IPS-11a (cell line): ENCODE data around the gene APEH.

ENCODE experiments used
- H3K4me3 ChIP-seq: one replicate; pipeline ENCODE4 v1.5.1; 2013; ENCODE audit warnings: low read depth, low read length, control low read depth

Gene APEH

DNA sequence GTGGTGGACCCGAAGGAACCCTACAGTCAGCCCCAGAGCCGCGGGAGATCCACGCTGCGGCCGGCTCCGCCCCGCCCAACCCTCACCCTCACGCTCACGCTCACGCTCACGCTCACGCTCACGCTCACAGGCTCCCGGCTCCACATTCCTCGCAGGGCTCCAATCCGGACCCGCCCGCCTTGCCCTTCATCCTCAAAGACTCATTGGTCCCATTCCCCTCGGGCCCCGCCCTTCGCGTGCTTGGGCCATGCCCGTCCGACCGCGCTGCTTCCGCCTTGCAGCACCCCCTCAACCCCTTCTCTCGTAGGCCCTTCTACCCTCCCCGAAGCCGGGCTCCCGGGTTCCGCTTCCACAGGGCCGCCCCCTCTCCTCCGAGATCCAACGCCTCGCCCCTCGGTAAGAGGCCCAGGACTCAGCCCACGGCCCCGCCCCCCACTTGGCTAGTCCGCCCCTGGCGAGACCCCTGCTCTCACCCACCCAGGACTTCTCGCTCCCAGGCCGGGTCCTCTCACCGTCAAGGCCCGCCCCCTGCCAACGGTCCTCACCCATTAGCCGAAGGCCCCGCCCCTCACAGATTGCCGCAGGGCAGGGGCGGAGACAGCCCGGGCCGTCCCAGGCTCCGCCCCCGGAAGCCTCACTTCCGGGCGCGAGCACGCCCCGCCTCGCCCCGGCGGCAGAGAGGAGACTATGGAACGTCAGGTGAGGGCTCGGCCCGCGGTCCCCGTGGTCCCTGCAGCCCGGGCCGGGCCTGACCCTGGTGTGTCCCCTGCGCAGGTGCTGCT is at the start of gene APEH:
TSS of gene APEH (plus strand) at position 637 of the 782 bp plus-strand sequence. CDS start at position 688, 51 bp downstream.
- peak within 1 kb of the TSS; percentile 91 for H3K4me3 ChIP-seq

DNA sequence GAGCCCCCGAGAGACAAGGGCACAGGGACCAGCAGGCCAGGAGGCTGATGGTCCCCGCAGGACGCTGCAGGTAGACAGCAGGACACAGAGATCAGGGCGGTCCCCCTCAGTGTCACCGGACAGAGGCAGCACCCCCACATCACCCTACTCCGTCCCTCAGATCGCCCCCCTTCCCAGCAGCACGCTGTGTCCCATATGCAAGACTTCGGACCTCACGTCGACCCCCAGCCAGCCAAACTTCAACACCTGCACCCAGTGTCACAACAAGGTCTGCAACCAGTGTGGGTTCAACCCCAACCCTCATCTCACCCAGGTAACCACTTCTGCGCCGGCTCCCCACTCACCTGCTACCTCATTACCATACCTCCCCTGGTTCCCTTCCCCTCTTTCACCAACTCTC is 49.1 kb upstream of the APEH start:
- no peak overlapping the region for H3K4me3 ChIP-seq

DNA sequence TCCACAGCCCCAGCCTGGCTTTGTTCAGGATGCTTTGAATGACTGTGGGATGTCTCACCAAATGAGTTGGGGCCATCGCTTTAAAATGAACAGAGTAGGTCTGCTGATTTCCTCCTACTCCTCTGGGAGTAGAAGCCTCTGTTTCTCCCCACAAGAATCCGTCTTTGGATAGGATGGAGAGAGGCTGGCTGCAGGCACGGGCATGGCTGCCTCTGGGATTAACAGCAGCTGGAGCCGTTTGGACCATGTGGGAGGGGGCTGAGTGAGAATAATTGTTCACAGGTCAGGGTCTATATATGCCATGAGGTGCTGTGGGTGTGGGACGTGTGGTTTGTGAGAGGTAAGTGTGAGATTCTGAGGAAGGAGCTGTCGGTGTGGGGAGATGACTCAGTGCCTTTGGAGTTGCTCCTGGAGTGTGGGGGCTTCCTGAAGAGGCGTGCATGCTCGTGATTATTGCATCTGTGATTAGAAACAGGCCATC is 48.0 kb upstream of the APEH start:
- no peak overlapping the region for H3K4me3 ChIP-seq

DNA sequence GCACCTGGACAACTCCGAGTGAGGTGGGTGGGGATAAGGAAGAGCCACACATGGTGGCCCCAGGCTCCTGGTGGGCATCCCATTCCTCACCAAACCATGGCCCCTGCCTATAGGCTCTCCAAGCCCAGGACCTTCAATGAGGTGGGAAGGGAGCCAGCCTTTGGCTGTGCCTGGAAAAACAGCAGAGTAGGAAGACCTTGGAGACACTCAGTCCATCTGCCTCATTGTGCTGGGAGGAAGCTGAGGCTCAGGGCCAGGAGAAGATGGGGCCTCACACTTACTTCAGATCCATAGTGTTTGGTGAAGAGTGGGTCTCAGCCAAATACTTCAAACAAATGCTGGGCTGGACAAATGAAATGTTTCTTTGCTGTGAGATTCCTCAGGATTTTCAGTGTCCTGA is 47.4 kb upstream of the APEH start:
- H3K4me3 ChIP-seq: no peak overlapping the region

DNA sequence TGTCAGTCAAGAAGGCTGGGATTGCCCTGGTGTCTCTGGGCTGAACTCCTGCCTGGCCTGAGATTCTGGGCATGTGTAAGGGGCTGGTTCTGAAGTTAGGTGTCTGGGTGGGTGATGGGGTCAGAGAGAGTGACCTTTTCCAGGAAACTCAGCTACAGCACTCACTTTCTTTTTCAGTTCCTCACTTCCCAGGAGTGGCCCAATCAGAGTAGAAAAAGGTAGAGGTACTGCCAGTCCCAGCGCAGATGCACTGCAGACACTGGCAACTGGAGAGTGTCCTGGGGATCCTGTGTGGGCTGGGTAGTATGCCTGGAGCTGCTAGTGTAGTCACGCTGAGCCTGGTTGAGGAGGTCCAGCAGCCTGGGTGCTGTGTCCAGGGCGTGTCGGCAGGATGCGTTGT is 46.5 kb upstream of the APEH start:
- H3K4me3 ChIP-seq: no peak overlapping the region

DNA sequence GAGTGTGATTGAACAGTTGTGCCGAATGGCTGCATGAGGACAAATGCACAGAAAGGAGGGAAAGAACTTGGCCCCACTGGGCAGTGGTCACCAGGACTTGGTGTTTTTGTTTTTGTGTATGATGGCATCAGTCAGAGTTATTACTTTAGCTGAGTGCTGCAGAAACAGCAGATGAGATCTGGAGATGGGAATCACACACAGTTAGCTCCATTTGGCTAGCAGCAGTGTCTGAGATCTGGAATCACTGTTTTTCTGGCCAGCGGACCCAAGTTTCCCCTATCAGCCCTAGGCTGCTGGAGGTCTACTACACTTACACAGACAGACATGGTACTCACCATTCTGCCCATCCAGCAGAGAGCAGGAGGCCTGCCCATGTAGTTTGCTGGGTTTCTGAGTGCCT is 45.9 kb upstream of the APEH start:
- H3K4me3 ChIP-seq: no peak overlapping the region

DNA sequence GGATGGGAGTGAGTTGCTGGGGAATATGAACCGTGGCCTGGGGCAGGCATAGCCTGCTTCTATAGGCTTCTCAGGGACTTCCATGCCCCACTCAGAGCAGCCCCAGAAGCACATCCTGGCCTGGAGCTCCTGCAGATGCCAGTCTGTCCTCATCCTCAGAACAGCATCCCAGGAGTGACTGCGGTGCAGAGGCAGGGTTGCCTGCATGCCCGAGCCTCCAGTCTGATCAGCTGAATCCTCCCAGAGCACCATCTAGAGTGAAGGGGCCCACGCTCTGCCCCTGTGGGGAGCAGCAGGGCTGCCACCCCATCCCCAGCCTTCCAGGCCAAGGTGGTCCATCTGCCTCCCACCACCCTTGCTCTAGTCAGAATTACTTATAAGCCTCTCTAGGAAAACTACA is 44.7 kb upstream of the APEH start:
- no peak overlapping the region for H3K4me3 ChIP-seq

DNA sequence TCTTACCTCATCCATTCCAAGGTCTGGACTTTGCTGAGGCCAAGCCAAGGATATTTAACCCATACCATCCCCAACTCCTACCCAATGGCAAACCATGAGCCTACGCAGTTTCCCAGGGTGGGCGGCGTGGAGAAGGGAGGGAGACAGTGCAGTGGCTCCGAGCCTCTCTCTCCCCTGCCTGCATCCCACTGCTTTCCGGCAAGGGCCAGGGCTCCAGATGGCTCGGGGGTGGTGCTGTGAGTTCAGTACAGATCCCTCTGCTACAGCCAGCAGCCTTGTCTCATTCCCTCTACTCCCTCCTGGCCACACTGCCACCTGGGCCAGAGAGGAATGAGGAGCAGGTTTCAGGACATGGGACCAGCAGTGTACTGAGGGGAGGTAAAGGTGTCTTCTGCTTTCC is 44.3 kb upstream of the APEH start:
- no peak overlapping the region for H3K4me3 ChIP-seq

DNA sequence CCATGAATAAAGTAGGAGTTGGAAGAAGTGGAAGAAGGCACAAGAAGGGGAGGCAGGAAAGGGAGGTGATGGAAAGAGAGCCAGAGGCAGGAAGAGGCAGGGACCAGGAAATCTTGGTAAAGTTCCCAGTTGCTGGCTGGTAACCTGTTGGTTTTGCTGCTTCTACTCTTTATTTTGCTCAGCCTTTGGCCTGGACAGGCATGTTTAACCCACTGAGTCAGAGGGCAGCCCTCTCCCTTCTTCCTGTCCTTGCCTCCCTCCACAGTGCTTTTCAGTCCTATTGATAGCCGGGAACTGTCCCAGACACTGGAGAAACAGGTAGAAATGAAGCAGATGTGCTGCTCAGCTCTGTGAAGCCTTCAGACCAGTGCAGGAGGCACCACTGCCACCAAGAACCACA is 43.4 kb upstream of the APEH start:
- H3K4me3 ChIP-seq: no peak overlapping the region

DNA sequence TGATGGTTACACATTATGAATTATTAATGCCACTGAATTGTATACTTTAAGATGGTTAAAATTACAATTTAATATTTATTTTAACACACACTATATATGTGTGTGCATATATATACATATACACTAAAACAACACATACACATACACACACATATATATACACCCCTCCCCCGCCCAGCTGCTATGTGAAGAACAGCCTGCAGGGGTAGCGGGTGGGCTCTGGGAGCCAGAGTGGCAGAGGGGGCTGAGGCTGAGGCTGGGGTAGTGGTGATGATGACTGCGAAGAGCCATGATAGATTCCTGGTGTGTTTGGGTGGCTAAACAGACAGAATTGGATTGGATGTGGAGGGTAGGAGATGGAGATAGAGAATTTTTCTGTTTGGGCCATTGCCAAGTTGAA is 39.4 kb upstream of the APEH start:
- H3K4me3 ChIP-seq: no peak overlapping the region

DNA sequence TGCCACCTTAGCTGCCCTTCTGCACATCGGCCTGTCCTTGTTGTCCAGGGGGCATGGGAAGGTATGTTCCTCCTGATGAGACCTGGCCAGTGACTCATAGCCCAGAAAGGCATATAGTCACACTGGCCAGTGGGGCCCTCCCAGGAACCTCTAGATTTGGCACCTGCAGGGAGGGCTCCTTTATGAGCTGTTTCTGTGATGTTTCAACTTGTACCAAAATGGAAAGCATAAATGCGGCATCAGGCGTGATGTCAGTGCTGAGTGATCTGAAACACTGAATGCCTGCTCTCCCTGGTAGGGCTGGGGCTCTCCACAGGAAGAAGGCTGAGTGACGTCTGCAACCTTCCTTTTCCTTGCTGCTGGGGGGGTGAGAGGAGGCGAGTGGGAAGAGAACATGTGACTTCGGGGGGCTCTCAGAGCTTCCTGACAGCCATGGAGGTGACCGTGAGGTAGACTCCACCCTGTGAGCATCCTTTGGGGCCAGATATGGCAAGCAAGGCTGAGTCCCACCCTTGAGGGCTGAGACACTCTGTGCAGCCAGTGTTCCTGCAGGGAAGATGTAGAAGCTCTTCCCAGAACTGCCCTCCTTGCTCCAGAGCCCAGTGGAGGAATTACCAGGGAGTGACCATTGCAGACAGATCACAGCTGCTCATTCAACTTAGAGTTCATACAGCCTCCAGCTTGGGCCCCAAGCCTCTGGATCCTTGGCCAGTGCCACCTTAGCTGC is 37.1 kb upstream of the APEH start:
- no peak overlapping the region for H3K4me3 ChIP-seq

DNA sequence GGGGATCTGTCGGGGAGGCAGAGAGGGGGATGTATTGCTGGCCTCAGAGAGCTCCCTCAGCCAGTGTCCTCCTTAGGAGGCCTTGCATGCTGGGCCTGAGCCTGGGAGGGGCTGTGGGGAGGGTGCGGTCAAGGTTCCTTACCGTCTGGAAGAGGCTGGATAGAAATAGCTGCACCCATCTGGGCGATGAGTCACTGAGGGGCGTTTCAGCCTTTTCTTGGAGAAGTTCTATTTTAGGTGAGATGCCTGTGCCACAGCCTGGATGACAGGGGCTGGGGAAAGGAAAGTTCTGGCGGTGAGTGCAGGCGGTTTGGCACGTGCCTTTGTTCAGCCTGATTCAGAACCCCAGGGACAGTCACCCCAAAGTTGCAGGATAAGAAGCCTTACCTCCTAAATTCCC is 35.7 kb upstream of the APEH start:
- H3K4me3 ChIP-seq: no peak overlapping the region

DNA sequence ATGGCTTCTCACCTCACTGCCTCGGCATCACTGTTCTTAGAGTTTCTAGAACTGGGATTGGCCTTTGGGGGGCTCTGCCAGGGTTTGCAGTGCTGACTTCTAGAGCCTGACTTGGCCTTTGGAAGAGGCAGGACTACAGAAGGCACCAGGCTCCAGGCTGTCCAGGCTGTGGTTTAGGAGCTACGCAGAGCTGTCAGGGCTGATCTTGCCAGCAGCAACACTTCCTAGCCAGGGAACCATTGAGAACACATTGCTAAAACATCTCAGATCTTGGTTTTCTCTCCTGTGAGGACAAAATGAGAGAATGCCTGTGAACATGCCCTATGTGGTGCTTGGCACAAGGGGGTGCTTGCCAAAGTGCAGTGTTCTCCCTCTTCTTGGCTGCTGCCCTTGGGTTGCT is 34.6 kb upstream of the APEH start:
- H3K4me3 ChIP-seq: no peak overlapping the region

DNA sequence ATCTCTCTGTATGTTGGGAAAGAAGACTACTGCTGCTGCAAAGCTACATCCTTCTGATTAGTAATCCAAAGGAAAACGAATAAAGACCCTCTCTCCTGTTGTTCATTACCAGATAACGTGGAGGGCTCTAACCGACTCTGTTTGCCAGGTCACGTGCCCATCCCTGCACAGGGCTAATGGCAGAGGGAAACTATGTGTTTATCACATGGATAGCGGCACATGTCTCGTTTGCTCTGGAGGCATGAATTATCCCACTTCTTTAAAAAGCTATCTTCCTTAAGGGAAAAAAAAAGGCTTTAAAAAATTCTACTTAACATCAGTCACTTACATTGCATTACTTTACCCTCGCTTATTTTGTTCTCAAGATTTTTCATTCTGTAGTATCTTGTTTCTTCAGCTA is 32.9 kb upstream of the APEH start:
- H3K4me3 ChIP-seq: no peak overlapping the region

DNA sequence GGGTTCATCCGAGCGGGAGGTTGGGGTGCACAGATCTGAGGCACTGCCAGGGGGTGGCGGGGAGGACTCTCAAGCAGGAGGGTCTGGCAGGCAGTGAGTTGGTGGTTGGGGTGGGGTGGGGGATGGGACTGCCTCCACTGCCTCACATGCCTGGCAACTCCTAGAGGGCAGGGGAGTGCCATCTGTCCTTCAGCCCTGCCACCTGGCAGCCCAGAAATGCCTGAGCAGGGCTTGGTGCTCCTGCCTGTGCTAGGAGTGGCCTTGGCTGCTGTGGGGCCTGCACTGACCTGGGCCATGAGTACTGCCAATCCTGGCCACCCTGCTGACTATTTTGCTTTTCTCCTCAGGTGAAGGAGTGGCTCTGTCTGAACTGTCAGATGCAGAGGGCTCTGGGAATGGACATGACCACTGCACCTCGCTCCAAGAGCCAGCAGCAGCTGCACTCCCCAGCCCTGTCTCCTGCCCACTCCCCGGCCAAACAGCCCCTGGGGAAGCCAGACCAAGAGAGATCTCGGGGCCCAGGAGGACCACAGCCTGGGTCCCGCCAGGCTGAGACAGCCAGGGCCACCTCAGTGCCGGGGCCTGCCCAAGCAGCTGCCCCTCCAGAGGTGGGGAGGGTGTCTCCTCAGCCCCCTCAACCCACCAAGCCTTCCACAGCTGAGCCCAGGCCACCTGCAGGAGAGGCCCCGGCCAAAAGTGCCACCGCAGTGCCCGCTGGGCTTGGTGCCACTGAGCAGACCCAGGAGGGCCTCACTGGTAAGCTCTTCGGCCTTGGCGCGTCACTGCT is 32.0 kb upstream of the APEH start:
- H3K4me3 ChIP-seq: no peak overlapping the region

DNA sequence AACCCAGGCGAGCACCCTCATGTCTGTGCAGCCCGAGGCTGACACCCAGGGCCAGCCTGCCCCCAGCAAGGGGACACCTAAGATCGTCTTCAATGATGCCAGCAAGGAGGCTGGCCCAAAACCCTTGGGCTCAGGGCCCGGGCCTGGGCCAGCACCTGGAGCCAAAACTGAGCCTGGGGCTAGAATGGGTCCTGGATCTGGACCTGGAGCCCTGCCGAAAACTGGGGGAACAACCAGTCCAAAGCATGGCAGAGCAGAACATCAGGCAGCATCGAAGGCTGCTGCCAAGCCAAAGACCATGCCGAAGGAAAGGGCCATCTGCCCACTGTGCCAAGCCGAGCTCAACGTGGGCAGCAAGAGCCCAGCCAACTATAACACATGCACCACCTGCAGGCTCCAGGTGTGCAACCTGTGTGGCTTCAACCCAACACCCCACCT is 31.4 kb upstream of the APEH start:
- no peak overlapping the region for H3K4me3 ChIP-seq

DNA sequence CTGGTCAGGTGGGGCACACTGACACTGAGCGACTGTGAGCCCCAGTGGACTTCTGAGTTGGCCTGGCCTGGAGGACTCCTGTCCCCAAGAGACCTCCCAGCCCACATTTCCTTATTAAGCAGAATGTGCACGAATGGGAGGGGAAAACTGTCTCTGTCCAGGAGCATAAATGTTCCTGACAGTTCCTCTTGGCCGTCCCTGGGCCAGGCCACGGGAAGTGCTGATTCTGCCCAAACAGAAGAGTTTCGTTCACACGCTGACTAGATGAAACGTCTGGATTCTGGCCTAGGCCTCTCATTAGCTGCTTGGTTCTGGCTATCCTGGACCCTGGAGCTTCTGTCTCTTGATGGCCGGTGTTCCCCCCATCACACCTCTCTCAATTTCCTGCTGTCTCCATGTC is 29.5 kb upstream of the APEH start:
- no peak overlapping the region for H3K4me3 ChIP-seq

DNA sequence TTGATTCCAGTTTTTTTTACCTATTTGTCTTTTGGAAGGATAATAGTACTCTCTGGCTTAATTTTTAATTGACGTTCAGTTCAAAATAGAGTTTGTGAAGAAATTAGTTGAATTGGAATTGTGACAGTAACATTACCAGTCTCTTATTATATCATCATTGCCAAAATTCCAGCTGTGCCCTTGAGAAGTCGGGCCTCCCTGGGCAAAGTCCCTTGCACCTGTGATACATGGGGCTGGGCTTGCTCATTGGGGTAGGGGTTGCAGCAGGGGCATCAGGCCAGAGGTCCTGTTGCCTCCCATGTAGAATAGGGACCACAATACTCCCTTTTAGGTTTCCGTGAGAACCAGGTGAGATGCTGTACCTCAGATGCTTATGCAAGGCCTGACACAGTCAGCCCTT is 27.9 kb upstream of the APEH start:
- no peak overlapping the region for H3K4me3 ChIP-seq

DNA sequence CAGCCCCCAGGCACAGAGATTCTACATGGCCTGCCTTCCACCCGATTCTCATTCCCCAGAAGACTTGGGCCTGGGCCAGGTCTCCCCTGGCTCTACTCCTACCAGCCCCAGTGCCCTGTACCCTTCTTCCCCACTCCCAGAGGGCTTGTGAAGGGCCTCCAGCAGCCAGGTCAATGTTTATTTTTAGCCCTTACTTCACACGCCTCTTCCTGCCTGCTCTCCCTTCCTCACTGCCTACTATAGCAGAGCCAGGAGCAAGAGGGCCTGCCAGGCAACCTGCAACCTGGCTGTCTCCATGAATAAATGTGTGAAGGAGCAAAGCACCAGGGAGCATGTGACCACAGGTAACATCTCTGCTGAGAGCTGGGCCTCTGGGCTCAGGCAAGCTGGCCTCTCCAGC is 26.4 kb upstream of the APEH start:
- H3K4me3 ChIP-seq: no peak overlapping the region

DNA sequence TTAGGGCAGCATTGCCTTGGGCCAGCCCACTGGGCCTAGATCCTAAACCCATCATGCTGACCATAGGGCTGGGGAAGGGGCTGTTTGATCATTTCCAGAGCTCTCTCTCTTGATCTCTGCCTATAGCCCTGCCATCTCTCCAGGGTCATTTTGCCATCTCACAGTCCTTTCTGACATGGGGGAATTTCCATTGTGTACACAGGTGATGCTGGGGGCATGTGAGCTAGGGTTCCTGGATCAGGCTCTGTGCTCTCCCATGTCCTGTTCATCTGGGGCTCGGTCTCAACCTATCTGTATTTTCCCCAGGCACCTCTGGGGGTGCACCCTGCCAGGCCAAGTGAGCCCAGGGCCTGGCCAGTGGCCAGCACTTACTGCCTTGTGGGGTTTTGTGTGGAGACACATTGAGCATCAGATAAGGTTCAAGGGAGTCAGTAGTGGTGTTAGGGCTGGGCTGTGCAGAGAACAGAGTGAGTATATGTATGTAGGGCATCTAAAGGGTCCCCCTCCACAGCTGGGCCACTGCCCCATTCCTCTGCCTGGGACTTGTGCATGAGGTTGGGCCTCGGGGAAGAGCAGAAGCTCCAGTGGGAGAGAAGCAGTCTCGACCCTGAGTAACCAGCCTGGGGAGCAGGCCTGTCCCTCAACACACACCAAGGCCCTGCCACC is 25.7 kb upstream of the APEH start:
- H3K4me3 ChIP-seq: no peak overlapping the region

DNA sequence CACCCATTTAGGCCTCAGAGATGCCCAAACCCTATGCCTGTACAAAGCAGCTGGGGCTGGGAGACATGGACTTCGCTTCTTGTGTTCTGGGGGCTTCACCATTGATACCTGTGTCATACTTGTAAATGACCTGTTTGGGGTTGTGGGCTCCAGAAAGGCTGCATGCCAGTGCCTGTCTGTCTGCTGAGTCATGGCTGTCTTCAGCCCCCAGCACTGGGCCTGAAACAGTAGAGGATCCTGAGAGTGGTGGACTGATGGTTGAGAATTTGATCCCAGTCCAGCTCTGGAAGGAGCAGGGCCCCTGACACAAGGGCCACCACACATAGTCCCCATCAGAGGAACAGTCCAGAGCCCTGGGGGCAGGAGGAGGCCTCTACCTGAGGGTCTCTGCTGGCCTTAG is 24.6 kb upstream of the APEH start:
- no peak overlapping the region for H3K4me3 ChIP-seq
